GM21367 (cell line): ENCODE results near the gene CELF5.
"Not testable (repeated sequence)": the region's sequence is repeated elsewhere in the genome, so short reads cannot be mapped to it uniquely, and the experiment has no call there.

ENCODE experiments used
- ATAC-seq: cut with Tn5 transposase; IDR thresholded peaks from one replicate; pipeline ENCODE4 v1.9.1; 2021; ENCODE audit not compliant: unreplicated experiment

The CELF5 gene

GRCh38 chr19:3340340-3340739 is 115.9 kb downstream of the CELF5 start:
- no peak for ATAC-seq

DNA sequence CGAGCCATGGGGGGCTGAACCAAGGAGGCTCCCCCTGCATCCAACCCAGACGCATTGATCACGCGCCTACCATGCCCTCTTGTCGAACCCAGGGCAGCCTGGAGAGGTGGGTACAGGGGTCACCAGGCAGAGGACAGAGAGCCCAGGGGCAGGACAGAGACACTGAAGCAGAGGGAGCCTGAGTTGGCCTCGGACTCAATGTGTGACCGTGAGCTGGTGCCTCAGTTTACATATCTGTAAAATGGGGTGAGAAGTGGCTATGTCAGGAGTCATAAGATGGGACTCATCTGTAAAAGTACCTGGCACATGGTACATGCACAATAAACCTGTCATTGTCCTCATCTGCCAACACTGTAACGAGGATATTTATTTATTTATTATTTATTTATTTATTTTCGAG is 117.8 kb downstream of the CELF5 start:
- ATAC-seq: no peak

DNA sequence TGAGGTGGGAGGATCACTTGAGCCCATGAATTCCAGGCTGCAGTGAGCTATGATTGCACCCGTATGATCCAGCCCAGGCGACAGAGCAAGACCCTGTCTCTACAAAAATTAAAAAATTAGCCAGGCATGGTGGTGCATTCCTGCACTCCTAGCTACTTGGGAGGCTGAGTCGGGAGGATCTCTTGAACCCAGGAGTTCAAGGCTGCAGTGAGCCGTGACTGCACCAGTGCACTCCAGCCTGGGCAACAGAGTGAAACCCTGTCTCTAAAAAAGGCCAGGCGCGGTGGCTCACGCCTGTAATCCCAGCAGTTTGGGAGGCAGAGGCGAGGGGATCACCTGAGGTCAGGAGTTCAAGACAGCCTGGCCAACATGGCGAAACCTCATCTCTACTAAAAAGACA is 118.5 kb downstream of the CELF5 start:
- not testable (repeated sequence) for ATAC-seq

GRCh38 chr19:3343619-3344502 is 119.4 kb downstream of the CELF5 start:
- ATAC-seq: no peak

DNA sequence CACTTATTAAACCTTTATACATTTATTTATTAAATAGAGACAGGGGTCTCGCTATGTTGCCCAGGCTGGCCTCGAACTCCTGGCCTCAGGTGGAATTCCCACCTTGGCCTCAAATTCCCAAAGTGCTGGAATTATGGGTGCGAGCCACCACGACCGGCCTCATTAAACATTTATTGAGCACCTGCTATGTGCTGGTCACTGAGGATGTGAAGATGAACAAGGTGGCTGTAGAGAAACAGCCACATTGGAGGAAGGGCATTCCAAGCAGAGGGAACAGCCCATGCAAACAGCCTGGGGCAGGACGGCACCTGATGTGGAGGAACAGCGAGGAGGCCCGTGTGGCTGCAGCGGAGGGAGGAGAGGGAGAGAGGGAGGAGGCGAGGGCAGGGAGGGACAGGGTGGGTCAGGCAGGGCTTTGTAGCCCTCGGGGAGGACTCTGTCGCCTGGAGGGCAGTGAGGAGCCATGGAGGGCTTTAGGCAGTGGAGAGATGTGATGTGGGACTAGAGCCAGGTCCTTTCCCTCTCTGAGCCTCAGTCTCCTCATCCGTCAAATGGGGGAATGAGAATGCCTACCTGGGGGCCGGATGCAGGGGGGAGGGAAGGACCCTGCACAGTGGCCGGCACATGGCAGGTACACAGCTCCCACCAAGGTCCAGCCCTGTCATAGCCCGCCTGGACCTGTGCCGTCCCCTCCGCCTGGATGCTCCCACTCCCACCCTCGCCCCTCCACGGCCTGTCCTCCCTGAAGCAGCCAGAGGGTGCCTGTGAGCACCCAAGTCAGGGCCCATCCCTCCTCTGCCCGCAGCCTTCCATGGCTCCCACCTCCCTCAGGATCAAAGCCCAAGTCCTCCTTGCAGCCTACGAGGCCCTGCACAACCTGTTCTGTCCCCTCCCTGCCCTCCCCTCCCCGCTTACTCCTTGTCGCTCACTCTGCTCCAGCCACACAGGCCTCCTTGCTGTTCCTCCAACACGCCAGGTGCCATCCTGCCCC is 120.4 kb downstream of the CELF5 start:
- no peak for ATAC-seq

DNA sequence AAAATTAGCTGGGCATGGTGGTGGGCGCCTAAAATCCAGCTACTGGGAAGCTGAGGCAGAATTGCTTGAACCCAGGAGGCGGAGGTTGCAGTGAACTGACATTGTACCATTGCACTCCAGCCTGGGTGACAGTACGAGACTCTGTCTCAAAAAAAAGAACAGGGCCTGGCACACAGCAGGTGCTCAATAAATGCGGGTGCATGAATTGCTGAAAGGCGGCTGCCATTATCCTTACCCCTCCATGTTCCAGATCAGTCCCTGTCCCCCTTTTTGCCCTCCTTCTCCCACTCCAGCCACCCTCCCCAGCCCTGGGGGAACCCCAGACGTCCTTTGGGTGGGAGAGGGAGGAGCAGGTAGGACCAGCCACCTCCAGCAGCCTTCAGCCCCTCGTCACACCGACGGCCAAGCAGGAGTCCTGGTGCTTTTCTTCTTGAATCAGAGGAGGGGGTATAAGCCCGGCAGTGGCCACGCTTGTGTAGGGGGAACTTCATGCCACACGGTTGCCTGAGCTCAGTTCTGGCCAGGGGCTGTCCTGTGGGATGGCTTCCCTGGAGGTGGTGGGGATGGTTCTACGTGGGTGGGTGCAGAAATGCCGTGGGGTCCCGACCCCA is 121.5 kb downstream of the CELF5 start:
- ATAC-seq: no peak
